NCI-H460 (cell line): ENCODE measurements around the gene RALGAPB. TPM values are rescaled to one million over a fixed set of nuclear protein-coding genes. Genes with fewer than 3 reads are reported as not detected.
"Not testable (repeated sequence)": the region's sequence is repeated elsewhere in the genome, so short reads cannot be mapped to it uniquely, and the experiment has no call there.

ENCODE experiments used
- DNase-seq: peaks from one replicate; pipeline ENCODE4 v3.0.0-alpha.2; 2016; ENCODE audit warnings: low read depth; ENCODE audit errors: extremely low read depth
- total RNA-seq: library from RNA; depleted of rRNA; stranded (reverse); fragments of >200 nt; shearing (Covaris generic); gene quantifications from 2 replicates; pipeline ENCODE4 v1.2.3, GENCODE V29; 2014

RALGAPB gene
- total RNA-seq, 1 experiment from 2014 or later: 34.8 TPM

DNA sequence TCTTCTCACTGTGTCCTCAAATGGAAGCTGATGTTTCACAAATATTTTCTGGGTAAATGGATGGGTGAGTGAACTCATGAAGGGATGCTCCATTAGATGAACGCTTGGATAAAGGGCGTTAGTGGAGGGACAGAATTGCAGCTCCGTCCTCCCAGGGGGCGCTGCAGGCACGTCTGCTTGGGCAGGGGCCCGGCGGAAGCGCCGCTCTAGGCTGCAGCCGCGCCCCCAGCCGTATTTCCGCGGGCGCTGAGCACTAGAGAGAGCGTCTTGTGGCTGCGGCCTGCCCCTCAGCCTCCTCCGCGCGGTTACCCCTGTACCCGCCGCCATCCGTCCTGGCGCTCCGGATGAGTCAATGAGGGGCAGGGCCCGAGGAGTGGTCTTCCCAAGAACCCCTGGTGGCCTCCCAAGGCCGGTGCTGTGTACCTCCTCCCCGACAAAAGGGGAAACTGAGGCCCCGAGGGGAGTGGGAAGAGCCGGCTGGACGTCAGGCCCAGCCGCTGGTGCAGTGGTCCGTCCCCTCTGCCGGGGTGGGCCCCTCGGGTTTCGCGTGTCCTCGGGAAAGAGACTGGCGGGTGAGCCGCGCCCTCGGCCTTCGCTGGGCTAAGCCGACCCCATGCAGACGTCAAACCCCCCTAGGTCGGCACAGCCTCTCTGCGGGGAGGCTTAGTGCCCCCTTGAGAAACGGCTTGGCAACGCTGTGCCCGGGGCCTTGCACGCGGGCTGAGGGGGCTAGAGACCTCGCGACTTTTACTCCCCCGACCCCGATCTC, 26.0 kb upstream of the RALGAPB start:
- DNase-seq: peak; percentile 86

DNA sequence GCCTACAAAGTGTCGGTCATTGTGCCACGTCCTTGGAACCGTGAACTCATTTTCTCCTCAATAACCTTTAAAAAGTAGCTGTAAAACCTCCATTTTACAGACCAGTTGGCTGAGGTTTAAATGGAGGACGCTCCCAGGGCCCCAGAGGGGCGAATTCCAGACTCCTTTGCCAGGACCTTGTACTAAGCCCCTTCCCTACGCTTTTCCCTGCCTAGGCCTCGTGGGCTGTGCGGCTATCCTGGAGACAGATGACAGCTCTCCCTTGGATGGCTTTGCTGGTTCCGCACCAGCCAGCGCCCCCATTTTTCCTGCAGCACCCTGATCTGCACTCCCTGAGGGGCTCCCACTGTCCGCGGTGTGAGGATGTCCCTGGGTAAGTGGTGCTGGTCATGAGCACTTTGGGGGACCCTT, 25.4 kb upstream of the RALGAPB start:
- no peak for DNase-seq

DNA sequence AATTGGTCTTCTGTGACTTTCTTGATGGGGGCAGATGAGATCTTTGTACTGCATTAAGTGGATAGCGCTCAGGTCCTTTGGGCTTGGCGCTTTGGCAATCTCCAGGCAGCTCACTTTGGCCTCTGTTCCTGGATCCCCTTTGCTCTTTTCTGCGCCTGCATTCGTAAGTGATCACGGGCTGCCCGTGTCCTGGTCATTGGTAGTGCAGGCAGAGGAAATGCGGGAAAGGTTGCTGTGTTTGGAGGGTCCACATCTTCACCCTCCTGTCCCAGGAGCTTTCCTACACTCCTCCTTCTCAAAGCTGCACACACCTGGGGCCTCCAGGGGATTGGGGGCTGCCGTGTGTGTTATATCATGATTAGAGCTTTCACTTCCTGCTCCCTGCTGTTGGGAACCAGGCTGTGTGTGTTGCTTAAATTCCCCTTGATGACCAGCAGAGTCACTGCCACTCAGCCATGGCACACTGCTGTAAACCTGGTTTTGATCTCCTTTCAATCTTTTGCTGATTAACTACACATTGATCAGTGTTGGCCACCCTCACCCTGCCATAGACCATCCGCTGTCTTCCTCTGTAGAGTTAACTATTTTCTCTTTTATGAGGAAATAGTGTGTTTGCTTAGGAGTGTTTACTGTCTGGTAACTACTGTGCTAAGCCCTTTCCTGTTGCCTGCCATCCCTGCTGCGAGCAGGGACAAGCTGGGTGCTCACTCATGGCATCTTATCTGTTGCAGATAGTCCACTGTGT, 24.5 kb upstream of the RALGAPB start:
- no peak for DNase-seq

DNA sequence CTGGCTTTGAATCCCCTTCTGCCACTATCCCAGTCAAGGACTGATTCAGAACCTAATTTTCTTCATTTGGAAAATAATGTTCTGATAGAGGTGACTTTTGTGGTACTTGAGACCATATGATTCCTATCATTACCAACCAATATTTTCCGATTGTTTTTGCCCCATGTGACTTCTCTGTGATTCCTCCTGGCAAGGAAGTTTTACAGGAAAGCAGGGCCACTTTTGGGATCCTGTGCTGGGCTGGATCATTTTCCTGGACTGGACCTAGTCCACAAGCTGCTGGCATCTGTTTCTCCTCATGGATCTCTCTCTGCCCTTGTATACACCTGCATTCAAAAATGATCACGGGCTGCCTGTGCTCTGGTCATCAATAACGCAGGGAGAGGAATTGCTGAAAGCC, 23.6 kb upstream of the RALGAPB start:
- no peak for DNase-seq

DNA sequence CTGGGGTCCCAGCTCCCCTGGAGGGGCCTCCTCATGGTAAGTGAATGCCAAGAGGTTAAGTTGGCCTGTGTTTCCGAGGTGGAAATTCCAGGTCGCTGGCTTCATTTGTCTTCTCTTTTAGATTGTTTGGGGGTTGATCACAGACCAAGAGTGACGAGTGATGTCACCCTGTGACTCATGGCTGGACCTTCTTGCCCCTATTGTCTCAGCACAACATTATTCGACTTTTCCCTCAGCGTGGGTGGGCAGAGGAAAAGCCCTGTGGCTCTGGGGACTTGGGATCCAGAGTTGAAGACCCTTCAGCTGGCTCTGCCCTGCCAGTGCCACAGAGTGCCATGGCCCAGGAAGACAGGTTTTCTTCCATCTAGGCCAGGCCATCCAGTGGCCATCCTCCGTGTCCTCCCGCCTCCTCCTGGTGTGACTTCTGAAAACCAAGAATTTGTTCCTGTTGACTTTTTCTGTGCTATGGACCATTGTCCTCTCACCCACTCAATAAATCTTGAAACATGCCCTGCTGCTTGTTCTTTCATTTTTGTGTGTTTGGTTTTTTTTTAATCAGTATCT, 22.1 kb upstream of the RALGAPB start:
- DNase-seq: no peak

DNA sequence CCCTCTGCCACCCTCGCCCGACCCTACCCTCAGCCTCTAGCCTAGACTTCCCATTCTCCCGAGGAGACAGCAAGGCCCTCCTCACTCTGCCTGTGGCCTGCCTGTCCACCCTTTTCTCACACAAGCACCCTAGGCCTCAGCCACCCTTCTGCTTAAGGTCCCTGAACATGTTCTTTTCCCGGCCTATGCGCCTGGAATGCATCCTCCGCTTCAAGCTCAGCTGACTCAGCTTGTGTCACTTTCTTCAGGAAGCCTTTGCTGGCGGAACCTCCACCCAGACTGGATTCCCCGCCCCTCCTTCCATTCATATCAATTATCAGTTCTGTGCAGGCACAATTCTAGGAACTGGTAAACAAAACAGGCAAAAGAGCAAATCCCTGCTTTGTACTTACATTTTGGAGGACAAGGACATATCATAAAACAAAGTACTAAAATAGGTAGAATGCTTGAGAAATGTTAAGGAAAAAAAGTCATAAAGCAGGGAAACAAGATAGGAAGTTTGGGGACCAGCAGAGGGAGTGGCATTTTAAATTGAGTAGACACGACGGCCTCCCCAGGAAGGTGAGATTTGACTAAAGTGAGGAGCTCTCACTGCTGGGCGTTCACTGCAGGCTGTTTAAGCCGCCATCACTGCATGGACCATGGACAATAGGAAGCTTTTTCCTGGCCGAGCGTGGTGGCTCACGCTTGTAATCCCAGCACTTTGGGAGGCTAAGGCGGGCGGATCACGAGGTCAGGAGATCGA, 19.6 kb upstream of the RALGAPB start:
- no peak for DNase-seq

DNA sequence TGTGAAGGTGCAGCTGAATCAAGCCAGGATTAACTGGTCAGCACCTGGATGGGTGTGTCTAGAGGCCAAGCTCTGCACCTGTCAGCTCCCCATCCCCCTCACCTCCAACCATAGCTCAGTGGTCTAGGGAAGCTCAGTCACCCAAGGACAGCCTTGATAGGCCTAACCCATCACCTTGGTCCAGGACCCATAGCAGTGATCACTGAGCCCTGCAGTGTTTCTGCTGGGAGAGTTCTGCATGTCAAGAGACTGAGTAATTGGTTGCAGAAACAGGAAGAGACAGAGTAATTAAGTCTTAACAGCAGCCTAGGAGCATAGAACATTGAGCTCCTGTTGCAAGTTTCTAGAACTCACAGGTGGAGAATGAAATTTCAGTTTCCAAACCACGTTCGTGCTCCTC, 18.7 kb upstream of the RALGAPB start:
- no peak for DNase-seq

DNA sequence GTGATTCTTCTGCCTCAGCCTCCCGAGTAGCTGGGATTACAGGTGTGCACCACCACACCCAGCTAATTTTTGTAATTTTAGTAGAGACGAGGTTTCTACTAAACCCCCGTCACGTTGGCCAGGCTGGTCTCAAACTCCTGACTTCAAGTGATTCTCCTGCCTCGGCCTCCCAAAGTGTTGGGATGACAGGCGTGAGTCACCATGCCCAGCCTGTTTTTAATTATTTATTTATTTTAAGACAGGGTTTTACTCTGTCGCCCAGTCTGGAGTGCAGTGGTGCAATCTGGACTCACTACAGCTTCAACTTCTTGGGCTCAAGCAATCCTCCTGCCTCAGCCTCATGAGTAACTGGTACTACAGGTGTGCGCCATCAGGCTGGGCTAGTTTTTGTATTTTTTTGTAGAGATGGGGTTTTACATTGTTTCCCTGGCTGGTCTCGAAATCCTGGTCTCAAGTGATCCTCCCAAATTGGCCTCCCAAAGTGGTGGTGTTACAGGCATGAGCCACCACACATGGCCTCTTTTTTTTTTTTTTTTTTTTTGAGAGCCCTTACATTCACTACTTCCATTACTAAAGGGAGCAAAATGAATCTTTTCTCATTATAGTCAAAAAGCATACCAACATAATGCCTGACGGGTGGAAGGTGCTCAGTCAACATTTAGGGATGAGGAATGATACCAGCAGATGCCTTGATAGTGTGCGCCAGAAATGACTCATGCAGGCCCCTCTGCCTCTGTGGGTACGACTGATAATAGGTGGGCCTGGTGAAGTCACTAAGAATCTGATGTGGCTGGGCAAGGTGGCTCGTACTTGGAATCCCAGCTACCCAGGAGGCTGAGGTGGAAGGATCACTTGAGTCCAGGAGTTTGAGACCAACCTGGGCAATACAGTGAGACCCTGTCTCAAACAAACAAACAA, 17.8 kb upstream of the RALGAPB start:
- no peak for DNase-seq

DNA sequence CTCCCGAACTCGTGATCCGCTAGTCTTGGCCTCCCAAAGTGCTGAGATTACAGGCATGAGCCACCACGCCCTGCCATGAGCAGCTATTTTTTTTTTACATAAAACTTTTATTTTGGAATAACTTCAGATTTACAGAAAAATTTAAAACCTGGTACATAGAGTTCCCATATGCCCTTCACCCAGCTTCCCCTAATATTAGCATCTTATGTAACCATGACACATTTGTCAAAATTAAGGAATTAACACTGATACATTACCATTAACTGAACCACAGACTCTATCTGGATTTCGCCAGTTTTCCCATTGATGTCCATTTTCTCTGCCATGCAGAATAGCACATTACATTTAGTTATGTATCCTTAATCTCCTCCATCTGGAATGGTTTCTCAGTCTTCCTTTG, 14.3 kb upstream of the RALGAPB start:
- DNase-seq: no peak

DNA sequence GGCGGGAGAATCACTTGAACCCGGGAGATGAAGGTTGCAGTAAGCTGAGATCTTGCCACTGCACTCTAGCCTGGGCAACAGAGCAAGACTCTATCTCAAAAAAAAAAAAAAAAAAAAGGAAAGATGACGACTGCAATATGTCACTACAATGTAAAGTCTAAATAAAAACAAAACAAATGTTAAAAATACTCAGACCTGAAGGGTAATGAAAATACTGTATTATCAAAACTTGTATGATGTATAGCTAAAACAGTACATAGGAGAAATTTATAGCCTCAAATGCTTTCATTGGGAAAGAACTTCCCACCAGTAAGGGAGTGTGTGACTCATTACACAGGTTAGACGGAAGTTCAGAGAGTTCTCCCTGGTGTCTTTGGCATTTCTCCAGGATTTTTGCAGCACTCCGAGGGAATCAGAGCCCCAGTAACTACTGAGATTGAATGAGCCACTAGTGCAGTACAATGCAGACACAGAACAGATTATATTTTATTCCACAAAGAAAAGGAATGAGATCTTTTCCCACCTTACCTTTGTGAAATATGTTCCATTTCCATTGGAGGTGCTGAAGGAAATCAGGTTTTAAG, 12.5 kb upstream of the RALGAPB start:
- DNase-seq: peak; percentile 31

DNA sequence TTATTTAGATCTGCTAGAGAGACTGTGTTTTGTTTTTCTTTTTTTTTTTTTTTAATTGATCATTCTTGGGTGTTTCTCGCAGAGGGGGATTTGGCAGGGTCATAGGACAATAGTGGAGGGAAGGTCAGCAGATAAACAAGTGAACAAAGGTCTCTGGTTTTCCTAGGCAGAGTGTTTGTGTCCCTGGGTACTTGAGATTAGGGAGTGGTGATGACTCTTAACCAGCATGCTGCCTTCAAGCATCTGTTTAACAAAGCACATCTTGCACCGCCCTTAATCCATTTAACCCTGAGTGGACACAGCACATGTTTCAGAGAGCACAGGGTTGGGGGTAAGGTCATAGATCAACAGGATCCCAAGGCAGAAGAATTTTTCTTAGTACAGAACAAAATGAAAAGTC, 12.0 kb upstream of the RALGAPB start:
- DNase-seq: not testable (repeated sequence)

DNA sequence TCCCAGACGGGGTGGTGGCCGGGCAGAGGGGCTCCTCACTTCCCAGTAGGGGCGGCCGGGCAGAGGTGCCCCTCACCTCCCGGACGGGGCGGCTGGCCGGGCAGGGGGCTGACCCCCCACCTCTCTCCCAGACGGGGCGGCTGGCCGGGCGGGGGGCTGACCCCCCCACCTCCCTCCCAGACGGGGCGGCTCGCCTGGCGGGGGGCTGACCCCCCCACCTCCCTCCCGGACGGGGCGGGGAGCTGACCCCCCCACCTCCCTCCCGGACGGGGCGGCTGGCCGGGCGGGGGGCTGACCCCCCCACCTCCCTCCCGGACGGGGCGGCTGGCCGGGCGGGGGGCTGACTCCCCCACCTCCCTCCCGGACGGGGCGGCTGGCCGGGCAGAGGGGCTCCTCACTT, 11.5 kb upstream of the RALGAPB start:
- DNase-seq: not testable (repeated sequence)

DNA sequence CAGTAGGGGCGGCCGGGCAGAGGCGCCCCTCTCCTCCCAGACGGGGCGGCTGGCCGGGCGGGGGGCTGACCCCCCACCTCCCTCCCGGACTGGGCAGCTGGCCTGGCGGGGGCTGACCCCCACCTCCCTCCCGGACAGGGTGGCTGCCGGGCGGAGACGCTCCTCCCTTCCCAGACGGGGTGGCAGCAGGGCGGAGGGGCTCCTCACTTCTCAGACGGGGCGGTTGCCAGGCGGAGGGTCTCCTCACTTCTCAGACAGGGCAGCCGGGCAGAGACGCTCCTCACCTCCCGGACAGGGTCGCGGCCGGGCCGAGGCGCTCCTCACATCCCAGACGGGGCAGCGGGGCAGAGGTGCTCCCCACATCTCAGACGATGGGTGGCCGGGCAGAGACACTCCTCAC, 11.1 kb upstream of the RALGAPB start:
- DNase-seq: not testable (repeated sequence)

DNA sequence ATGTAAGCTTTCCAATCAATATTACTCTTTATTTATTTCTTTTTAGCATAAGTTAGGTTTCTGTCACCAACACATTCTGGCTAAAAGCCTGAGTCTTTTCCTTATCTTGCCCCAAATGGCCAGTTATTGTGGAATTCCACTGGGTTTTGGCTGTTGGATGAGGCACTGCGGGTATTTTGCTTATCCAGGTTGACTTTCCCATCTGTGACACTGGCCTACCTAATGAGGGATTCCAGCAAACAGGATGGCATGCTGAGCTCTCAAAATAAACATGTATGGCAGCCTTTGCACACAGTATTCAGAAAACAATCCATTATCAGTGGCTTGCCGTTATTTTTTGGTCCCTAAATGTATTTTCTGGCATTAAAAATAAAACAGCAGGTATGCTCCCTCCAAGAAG, 6.5 kb upstream of the RALGAPB start:
- DNase-seq: no peak

DNA sequence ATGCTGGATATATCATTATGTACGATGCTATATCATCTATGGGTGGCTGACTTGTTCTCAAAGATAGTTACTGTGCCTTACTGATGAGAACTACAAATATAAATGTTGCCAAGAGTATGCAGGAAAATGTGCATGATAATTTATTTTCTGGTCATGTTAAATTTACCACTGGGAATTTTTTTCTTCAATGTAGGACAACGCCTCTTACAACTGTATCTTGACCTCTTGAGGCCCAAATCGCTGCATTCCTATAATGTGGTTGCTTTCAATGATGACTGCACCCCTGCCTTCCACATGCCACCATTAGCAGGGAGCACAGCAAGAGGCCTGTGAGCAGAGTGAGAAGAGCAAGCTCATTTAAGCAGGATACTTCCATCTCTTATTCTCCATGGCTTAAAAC, 5.7 kb upstream of the RALGAPB start:
- no peak for DNase-seq

DNA sequence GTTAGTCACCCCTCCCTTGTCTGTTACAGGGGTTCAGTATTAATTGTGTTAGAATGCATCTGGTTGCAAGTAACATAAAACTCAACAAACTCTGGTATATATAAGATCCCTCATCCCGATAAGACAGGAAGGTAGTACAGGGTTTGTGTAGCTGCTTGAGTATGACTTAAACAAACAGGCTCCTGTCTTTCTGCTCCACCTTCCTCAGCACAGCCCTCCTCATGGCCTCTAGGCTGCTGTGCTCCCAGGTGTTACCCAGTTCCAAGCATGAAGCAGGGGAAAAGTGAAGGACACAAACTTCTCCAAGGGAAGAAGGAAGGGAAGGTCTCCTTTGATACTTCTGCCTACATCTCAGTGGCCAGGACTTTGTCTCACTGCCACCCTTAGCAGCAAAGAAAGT, 1.4 kb upstream of the RALGAPB start:
- DNase-seq: no peak

DNA sequence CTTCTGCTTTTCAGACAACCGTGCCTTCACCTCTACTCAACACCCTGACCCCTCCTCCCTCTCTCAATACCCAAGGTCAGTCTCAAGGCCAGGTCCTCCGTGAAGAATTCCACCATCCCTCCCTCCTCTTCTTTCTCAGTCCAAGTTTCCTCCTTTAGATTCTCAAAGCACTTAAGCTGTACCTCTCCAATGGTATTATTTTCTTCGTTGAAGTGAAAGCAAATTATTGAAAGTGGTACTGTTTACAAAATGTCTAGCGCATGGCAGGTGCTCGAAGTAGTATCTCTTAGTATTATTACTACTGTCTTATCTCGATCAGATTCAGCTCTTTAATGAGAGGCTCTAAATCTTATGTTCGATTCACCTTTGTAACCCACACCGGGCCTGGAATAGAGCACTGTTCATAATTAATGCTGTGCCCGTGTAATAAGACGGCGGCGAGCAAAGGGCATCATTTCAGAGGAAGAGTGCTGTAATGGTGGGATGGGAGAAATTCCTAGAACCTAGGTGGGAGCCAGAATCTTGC, 593 bp upstream of the RALGAPB start:
- DNase-seq: no peak

DNA sequence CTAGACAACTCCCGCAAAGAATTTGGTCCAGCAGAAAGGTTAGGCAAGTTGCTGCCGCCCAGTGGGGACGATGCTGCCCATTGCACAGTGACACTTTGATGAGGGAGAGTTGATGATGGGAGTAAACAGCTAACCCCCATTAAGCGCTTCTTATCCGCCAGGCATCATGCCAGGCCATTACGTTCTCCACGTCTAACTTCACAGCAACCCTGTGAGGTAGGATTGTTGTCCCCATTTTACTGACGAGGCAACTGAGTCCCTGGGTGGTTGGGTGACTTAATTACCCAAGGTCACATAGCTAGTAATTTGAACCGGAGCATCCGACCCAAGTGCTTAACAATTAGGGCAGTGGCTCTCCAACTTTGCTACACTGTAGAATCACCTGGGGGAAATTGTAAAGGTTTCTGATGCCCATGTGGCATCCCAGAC, 738 bp downstream of the RALGAPB start:
- DNase-seq: no peak

DNA sequence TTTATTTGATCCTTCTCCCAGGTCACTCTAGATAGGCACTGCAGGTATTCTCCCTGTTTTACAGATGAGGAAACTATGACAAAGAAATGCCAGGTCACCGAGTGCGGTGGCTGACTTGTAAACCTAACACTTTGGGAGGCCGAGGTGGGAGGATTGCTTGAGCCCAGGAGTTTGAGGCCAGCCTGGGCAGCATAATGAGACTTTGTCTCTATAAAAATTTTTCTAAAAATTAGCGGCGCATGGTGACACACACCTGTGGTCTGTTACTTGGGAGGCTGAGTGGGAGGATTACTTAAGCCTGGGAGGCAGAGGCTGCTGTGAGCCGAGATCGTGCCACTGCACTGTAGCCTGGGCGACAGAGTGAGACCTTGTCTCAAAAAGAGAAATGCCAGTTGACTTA, 5.1 kb downstream of the RALGAPB start:
- DNase-seq: no peak

DNA sequence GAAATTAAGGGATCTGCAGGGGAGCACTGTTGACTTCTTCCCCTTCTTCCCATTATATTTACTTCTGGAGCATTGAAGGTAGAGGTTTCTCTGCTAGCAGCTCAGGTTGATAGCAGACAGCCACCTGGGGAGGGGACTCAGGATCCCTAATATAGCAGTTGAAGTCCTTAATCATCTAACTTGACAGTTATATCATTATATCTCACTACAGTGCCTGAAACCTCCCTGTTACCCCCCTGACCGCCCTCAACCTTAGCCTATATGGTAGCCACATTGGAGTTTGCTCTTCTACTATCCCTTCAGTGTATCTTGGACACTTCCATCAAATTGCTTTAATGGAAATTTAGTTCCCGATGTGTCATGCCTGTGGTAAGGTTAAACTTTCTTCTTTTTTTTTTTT, 7.0 kb downstream of the RALGAPB start:
- DNase-seq: no peak
